ENCODE results near the gene FBXL7.

Gene FBXL7

DNA sequence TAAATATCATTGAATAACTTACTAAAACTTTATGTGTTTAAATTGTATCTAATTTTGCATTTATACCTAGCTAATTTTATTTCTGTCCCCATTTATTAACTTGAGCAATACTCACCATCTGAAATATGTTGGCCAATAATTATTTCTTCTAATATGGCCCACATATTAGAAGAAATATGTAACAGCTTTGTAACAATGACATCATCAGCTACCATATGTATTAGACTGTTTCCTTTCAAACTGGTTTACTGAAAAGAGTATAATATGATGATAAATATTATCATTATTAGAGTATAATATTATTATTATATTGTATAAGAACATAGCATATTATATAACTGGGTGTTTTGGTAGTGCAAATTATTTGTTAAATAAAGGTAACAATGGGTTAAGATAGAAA, 220.5 kb downstream of the FBXL7 start:
- H3K27ac Mint-ChIP-seq: no peak overlapping the region
- H3K27me3 Mint-ChIP-seq: no peaks in the 10 kb centered on the region
- H3K4me3 Mint-ChIP-seq: no peak overlapping the region
- H3K4me1 Mint-ChIP-seq: no peaks in the 10 kb centered on the region
- no peak for ATAC-seq
- peaks cover 2% of the 10 kb centered on the region for H3K9me3 Mint-ChIP-seq
- no peaks in the 10 kb centered on the region for H3K36me3 Mint-ChIP-seq

DNA sequence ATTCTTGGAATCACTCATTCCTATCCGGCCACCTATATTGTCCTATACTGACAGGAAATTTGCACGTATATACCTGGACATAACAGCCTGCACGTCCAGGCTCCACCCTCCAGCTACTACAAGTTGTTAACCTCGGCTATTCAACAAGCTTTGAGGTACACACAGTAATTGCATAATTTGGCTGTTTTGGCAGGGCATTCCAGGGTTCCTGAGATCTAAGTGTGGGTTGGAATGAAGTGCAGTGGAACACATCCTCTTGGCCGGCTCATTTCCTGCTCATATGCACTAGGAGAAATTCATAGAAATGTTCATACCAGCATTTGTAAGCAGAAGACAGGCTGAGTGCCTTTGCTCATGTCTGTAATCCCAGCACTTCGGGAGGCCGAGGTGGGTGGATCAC, 222.3 kb downstream of the FBXL7 start:
- Mint-ChIP-seq H3K9me3 (peaks cover 3% of the 10 kb centered on the region), H3K4me3 (no peak overlapping the region), H3K27ac (no peak overlapping the region), H3K27me3 (no peaks in the 10 kb centered on the region), H3K4me1 (no peaks in the 10 kb centered on the region), H3K36me3 (no peaks in the 10 kb centered on the region)
- no peak for ATAC-seq

DNA sequence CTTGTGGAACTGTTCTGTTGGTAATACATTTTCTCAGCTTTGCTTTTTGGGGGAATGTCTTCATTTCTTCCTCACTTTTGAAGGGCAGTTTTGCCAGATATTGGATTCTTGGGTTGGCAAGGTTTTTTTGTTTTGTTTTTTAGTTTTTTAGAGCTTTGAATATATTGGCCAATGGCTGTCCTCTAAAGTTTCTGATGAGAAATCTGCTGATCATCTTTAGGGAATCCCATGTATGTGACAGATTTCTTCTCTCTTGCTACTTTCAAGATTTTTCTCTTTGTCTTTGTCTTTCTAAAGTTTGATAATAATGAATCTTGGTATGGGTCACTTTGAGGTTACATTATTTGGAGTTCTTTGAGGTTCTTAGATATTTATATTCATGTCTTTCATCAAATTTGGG, 227.4 kb downstream of the FBXL7 start:
- Mint-ChIP-seq H3K4me1 (no peaks in the 10 kb centered on the region), H3K27ac (no peak overlapping the region), H3K9me3 (peaks cover 13% of the 10 kb centered on the region), H3K4me3 (no peak overlapping the region), H3K36me3 (no peaks in the 10 kb centered on the region), H3K27me3 (no peaks in the 10 kb centered on the region)
- no peak for ATAC-seq

DNA sequence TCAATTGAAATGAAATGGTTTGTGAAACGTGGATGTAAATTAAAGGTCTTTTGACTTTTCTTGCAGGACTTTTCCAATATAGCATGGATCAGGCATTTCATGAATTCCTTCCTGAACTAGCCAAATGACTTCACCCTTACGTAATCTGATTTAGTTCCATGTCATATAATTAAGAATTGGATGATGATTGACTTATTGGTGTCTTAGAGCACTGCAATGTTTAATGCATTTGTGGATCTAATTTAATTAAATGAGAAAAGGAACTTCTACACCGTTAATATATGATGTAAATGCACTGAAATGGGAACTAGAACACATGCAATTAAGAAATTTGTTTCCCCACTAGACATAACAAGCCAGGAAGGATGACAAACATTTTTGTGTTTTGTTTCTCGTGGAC, 228.8 kb downstream of the FBXL7 start:
- no peak overlapping the region for H3K27ac Mint-ChIP-seq
- peaks cover 13% of the 10 kb centered on the region for H3K9me3 Mint-ChIP-seq
- no peaks in the 10 kb centered on the region for H3K4me1 Mint-ChIP-seq
- no peak overlapping the region for H3K4me3 Mint-ChIP-seq
- no peak for ATAC-seq
- H3K36me3 Mint-ChIP-seq: no peaks in the 10 kb centered on the region
- no peaks in the 10 kb centered on the region for H3K27me3 Mint-ChIP-seq

DNA sequence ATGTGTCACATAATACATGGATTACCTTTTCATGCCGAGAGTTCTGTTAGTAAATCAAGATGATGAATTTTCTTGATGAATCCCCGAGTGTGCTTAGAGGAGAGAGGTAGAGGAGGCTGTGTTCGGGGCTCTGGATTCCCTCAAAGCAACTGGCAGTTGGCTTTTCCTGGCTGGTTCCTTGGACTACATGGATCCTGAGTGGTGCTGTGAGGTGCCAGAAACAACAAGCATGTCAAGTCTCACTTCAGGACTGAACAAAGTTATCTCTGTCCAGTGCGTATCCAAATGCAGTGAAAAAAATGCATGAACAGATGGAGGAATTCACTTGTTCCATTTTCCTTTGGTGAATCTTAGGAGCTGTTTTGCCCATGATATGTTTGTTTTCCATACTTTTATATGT, 231.7 kb downstream of the FBXL7 start:
- Mint-ChIP-seq H3K36me3 (no peaks in the 10 kb centered on the region), H3K4me3 (no peak overlapping the region), H3K4me1 (no peaks in the 10 kb centered on the region), H3K27me3 (no peaks in the 10 kb centered on the region), H3K27ac (no peak overlapping the region), H3K9me3 (peaks cover 13% of the 10 kb centered on the region)
- ATAC-seq: no peak

DNA sequence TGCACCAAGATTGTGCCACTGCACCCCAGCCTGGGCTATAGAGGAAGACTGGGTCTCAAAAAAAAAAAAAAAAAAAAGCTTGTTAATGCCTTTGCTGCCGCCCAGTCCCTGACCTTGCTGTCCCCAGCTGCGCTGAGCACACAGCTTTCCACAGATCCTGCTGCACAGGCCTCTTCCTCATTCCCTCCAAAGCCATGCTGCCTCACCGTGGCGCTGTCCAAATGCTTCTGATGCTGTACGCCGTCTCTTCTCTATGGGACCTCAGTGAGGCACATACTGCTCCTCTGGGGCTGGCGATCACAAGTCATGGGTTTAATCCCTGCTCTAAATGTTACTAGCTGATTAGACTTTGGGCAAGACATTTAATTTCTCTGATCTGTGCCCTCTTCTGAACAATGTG, 234.1 kb downstream of the FBXL7 start:
- Mint-ChIP-seq H3K27ac (no peak overlapping the region), H3K27me3 (no peaks in the 10 kb centered on the region), H3K4me1 (no peaks in the 10 kb centered on the region), H3K36me3 (no peaks in the 10 kb centered on the region), H3K4me3 (no peak overlapping the region), H3K9me3 (peaks cover 8% of the 10 kb centered on the region)
- ATAC-seq: no peak

DNA sequence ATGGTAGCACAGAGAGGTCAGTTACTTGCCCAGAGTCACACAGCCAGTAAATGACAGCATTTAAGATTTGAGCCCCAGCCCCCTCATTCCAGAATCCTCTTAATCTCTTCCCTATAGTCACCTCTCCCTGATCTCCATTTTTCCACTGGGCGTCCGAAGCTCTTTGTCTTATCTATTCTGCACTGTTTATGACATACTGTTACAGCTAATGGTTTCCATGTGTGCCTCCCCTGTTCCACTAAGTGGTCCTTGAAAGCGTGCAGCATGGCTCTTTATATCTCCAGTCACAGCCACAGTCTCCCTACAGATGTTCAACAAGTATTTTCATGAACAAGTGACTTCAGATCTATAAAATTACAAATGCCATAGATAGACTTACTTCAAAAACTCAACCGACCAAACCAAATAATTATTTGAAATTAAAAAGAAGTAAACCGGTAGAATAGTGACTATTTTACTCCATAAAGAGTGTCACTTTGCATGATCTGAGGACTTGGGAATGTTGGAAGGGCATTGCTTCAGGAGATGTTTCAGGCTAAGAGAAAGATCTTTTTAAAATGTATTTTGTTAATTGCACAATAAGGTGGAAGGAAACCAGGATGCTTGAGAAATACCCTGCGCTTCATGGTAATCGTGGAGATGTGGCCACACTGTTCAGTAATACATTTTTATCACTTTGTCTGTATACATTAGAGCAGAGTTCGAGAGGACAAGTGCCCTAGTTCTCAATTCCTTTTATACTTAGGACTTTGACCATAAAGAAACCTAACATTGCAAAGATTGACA, 237.2 kb downstream of the FBXL7 start:
- Mint-ChIP-seq H3K4me3 (no peak overlapping the region), H3K27ac (no peak overlapping the region), H3K27me3 (no peaks in the 10 kb centered on the region), H3K9me3 (peaks cover 3% of the 10 kb centered on the region), H3K4me1 (no peaks in the 10 kb centered on the region), H3K36me3 (no peaks in the 10 kb centered on the region)
- ATAC-seq: no peak

DNA sequence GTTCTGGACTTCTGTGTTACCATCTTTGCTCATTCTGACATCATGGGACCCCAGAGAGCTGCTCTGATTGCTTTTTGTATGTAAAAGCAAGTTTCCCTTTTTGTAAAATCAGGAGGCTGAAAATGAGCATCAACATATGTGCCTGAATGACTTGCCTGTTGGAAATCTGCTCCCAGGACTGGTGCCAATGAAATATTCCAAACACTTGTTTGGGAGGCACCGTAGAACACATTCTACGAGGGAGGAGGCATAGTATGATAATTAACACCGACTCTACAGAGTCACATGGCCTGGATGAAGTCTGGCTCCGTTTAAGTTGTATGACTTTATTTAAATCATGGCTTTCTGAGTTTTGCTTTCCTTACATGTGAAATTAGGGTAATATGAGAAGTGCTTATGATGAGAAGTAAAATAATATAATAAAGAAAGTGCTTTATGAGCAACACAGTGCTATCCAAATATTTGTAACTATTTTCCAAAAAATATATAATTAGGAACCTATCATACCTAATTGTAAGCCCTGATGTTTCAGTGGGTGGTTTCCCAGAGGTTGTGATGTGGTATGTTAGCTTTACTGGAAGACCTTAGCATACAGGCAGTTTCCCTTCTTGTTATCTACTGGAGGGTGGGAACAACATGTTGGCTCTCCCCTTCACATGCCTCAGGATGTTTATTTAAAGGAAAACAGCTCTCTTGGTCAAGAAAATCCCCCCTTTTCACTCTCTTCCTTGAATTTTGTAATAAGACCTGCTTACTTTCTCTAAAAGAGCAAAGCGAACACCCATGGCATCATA, 238.1 kb downstream of the FBXL7 start:
- no peak overlapping the region for H3K4me3 Mint-ChIP-seq
- peaks cover 8% of the 10 kb centered on the region for H3K9me3 Mint-ChIP-seq
- ATAC-seq: no peak
- no peaks in the 10 kb centered on the region for H3K4me1 Mint-ChIP-seq
- H3K27ac Mint-ChIP-seq: no peak overlapping the region
- H3K27me3 Mint-ChIP-seq: no peaks in the 10 kb centered on the region
- no peaks in the 10 kb centered on the region for H3K36me3 Mint-ChIP-seq

DNA sequence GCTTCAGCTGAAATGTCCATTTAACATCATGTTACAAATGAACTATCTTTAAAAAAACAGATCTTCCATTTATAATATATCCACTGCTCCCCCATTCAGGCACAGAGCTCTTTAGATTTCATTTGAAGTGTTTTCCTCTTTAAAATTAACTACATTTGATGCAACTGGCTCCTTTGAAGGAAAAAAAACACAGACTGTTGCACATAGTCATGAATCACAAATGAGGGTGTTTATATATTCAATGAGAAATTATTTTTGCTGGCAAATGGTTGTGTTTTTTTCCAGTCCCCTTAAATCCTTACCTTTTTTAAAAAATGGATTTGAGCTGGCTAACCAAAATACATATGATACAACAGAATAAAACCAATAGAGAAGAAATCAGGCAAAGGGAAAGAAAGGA, 240.4 kb downstream of the FBXL7 start:
- no peak overlapping the region for H3K27ac Mint-ChIP-seq
- no peak overlapping the region for H3K4me3 Mint-ChIP-seq
- H3K4me1 Mint-ChIP-seq: no peaks in the 10 kb centered on the region
- no peak for ATAC-seq
- H3K27me3 Mint-ChIP-seq: no peaks in the 10 kb centered on the region
- no peaks in the 10 kb centered on the region for H3K36me3 Mint-ChIP-seq
- H3K9me3 Mint-ChIP-seq: peaks cover 10% of the 10 kb centered on the region

DNA sequence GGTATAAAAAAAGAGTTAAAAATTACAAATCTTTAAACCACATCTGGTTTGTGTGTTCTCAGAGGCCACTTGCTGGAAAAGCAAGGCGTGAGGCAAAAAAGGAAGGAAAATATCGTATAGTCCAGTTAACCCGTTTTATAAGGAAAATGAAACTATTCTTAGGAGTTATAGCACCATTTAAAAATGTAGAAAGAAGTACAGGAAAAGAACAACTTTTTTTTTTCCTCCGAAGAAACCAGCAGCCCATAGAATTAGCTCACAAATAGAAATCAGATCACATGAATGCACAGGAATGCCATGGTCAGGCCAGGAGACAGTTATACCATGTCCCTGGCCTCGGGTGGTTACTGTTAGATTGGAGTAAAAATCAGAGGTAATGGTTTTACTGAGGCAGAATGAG, 241.6 kb downstream of the FBXL7 start:
- ATAC-seq: no peak
- no peaks in the 10 kb centered on the region for H3K27me3 Mint-ChIP-seq
- peaks cover 13% of the 10 kb centered on the region for H3K9me3 Mint-ChIP-seq
- H3K4me3 Mint-ChIP-seq: no peak overlapping the region
- H3K27ac Mint-ChIP-seq: no peak overlapping the region
- H3K4me1 Mint-ChIP-seq: no peaks in the 10 kb centered on the region
- no peaks in the 10 kb centered on the region for H3K36me3 Mint-ChIP-seq

DNA sequence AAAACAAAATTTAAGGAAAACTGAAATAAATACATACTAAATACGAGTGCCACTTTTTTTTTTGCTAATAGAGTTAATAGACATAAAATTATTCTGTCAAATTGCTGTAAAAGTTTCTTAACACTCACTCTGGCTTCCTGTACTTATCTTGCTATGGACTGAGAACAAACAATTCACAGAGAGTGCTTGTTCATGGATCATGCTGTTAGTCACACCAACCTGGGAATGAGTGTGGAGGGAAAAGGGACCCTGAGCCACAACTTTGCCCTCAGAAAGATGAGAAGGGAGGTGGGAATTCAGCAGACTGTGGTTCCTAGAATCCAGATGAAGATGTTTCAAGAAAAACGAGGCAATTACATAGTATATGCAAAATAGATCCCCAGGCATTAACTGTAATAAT, 246.9 kb downstream of the FBXL7 start:
- Mint-ChIP-seq H3K4me3 (no peak overlapping the region), H3K9me3 (peaks cover 13% of the 10 kb centered on the region), H3K4me1 (no peaks in the 10 kb centered on the region), H3K27ac (no peak overlapping the region), H3K36me3 (no peaks in the 10 kb centered on the region), H3K27me3 (no peaks in the 10 kb centered on the region)
- no peak for ATAC-seq

DNA sequence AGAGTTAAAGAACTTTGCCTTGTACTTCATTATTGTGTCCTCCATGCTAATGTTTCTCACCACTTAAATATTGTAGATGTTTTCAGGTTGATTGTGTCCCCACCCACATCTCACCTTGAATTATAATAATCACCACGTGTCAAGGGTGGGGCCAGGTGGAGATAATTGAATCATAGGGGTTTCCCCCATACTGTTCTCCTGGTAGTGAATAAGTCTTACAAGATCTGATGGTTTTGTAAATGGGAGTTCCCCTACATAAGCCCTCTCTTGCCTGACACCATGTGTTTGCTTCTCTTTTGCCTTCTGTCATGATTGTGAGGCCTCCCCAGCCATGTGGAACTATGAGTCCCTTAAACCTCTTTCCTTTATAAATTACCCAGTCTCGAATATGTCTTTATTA, 248.3 kb downstream of the FBXL7 start:
- Mint-ChIP-seq H3K36me3 (no peaks in the 10 kb centered on the region), H3K9me3 (peaks cover 7% of the 10 kb centered on the region), H3K27ac (no peak overlapping the region), H3K27me3 (no peaks in the 10 kb centered on the region), H3K4me1 (no peaks in the 10 kb centered on the region), H3K4me3 (no peak overlapping the region)
- no peak for ATAC-seq

DNA sequence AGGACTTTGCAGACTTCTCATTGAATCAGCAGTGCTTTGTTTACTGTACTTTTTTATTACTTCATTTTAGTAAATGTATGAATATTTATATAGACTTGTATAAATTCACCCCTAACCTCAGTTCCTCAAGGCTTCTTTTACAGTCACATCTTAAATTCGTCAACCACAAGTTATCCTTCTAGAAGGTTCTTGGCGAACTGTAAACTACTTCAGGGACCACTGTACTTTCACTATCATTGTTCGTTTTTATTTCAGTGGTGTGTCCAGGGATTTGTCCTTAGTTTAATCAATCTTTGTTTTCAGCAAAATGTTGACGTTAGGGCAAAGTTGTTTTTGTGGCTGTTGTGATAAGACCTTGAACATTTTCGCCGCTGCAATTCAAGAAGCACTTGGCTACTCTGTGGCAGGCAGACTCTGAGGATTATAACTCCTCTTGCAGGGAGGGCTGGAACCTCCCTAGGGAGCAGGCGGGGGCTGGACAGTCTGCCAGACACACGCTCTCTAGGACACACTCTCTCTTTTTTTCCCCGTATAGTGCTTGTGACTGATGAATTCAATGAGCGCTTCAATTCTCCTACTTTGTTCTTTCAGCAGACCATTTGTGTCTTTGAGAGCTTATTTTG, 252.8 kb downstream of the FBXL7 start:
- no peak for ATAC-seq
- H3K4me1 Mint-ChIP-seq: no peaks in the 10 kb centered on the region
- no peak overlapping the region for H3K4me3 Mint-ChIP-seq
- H3K36me3 Mint-ChIP-seq: no peaks in the 10 kb centered on the region
- no peak overlapping the region for H3K27ac Mint-ChIP-seq
- no peaks in the 10 kb centered on the region for H3K27me3 Mint-ChIP-seq
- H3K9me3 Mint-ChIP-seq: no peaks in the 10 kb centered on the region

DNA sequence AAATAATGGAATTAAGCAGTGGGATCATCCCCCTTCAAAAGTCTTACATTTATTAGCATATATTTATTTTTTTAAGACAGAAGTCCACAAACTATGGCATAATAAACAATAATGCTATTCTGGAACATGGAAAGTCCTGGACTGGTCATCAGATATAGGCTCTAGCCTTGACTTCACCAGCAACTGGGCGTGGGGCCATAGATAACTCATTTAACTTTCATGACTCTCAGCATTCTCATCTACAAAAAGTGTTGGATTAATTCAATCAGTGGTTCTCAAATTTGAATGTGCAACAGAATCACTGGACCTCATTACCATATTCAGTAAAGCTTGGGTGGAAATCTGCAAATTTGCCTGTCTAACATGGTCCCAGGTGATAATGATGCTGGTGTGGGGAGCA, 253.8 kb downstream of the FBXL7 start:
- Mint-ChIP-seq H3K4me1 (no peaks in the 10 kb centered on the region), H3K27ac (no peak overlapping the region), H3K4me3 (no peak overlapping the region), H3K9me3 (no peaks in the 10 kb centered on the region), H3K27me3 (no peaks in the 10 kb centered on the region), H3K36me3 (no peaks in the 10 kb centered on the region)
- ATAC-seq: no peak

DNA sequence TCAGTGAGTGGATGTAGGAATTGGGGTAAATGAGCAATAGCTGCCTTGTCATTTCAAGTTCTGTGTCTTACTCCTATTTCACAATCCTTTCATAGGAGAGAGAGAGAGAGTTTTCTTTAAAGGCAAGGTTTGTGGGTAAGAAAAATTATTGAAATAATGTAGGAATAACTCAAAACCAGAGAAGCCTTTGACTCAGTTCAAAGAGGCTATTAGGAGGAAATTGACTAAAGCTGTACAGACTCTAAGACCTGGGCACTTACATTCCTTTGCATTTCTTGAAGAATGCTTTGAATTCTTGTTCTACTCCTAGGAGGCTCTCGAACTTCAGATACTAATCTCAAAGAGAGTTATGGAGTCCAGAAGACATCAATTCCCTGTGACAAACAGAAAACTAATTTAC, 257.1 kb downstream of the FBXL7 start:
- Mint-ChIP-seq H3K27ac (no peak overlapping the region), H3K9me3 (no peaks in the 10 kb centered on the region), H3K4me1 (no peaks in the 10 kb centered on the region), H3K36me3 (no peaks in the 10 kb centered on the region), H3K4me3 (no peak overlapping the region), H3K27me3 (no peaks in the 10 kb centered on the region)
- ATAC-seq: no peak

DNA sequence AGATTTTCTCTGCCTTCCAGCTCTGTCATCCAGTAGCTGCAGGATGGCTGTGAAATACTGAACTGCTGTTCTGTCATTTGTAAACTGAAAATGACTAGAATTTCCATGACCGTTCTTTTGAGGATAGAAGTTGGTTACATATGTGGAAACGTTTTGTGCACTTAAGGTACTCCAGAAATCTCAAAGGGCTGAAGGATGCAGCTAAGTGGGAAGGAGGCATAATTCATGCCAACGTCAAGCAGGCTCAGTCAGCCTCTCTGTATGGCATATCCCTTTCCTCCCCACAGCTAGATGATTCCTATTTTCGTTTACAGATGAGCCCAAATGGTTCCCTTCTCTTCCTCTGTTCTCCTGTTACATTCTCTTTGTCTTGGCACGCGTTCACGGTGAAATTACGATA, 257.6 kb downstream of the FBXL7 start:
- no peak overlapping the region for H3K27ac Mint-ChIP-seq
- ATAC-seq: no peak

More for the DNA sequence above, 257.6 kb downstream of the FBXL7 start:
- Mint-ChIP-seq H3K36me3 (no peaks in the 10 kb centered on the region), H3K9me3 (no peaks in the 10 kb centered on the region), H3K4me1 (no peaks in the 10 kb centered on the region), H3K27me3 (no peaks in the 10 kb centered on the region), H3K4me3 (no peak overlapping the region)

Data from stimulated activated memory B cell treated with anti-CD40 and anti-IgM and Interleukin-4, amounts not matched to agents 10 μg/mL and 1 μg/mL and 100 μg/mL, for 72 hours (primary cell).